HL-60 (cell line): ENCODE measurements around the gene AGAP1.

Experiments
- CTCF ChIP-seq: IDR thresholded peaks from one replicate; pipeline ENCODE4 v1.5.1; 2011; ENCODE audit warnings: low read length, control low read depth, inconsistent platforms; ENCODE audit not compliant: insufficient read depth
- GABPA ChIP-seq: IDR thresholded peaks from 2 replicates; pipeline ENCODE4 v1.6.1; 2012; ENCODE audit warnings: low read depth
- POLR2AphosphoS5 ChIP-seq: IDR thresholded peaks from 2 replicates; pipeline ENCODE4 v1.6.1; 2012; ENCODE audit warnings: low read depth
- SPI1 ChIP-seq: IDR thresholded peaks from 2 replicates; pipeline ENCODE4 v1.6.1; 2012; ENCODE audit warnings: low read depth, mild to moderate bottlenecking, borderline replicate concordance
- TF ChIP-seq, protein P1 (sequence below): IDR thresholded peaks from 2 replicates; pipeline ENCODE4 v1.6.1; 2012; ENCODE audit warnings: low read depth; ENCODE audit not compliant: insufficient replicate concordance

GRCh38 chr2:235851828-235852525 lies 358.1 kb downstream of the AGAP1 start:
- TF ChIP-seq CTCF (no peak), POLR2AphosphoS5 (no peak), GABPA (no peak), SPI1 (no peak)
- TF ChIP-seq, protein P1, sequence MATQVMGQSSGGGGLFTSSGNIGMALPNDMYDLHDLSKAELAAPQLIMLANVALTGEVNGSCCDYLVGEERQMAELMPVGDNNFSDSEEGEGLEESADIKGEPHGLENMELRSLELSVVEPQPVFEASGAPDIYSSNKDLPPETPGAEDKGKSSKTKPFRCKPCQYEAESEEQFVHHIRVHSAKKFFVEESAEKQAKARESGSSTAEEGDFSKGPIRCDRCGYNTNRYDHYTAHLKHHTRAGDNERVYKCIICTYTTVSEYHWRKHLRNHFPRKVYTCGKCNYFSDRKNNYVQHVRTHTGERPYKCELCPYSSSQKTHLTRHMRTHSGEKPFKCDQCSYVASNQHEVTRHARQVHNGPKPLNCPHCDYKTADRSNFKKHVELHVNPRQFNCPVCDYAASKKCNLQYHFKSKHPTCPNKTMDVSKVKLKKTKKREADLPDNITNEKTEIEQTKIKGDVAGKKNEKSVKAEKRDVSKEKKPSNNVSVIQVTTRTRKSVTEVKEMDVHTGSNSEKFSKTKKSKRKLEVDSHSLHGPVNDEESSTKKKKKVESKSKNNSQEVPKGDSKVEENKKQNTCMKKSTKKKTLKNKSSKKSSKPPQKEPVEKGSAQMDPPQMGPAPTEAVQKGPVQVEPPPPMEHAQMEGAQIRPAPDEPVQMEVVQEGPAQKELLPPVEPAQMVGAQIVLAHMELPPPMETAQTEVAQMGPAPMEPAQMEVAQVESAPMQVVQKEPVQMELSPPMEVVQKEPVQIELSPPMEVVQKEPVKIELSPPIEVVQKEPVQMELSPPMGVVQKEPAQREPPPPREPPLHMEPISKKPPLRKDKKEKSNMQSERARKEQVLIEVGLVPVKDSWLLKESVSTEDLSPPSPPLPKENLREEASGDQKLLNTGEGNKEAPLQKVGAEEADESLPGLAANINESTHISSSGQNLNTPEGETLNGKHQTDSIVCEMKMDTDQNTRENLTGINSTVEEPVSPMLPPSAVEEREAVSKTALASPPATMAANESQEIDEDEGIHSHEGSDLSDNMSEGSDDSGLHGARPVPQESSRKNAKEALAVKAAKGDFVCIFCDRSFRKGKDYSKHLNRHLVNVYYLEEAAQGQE: no peak
